HepG2 (cell line): ENCODE data around the gene SLA2. TPM values are rescaled to one million over a fixed set of nuclear protein-coding genes. Genes with fewer than 3 reads are reported as not detected.

Source experiments
- ESRRA ChIP-seq: sonication (generic); formaldehyde crosslinking; IDR thresholded peaks from 2 replicates; pipeline ENCODE4 v1.5.1; 2020; ENCODE audit warnings: mild to moderate bottlenecking, low read depth, missing genetic modification reagents
- IRX3 ChIP-seq: sonication (generic); formaldehyde crosslinking; IDR thresholded peaks from 2 replicates; pipeline ENCODE4 v1.8.1; 2023; ENCODE audit warnings: mild to moderate bottlenecking, low read depth, missing genetic modification reagents, borderline replicate concordance
- NR2C2 ChIP-seq: sonication (generic); formaldehyde crosslinking; IDR thresholded peaks from 2 replicates; pipeline ENCODE4 v1.4.0; 2020; ENCODE audit warnings: missing genetic modification reagents, mild to moderate bottlenecking, moderate library complexity, borderline replicate concordance
- SIX1 ChIP-seq: sonication (generic); formaldehyde crosslinking; IDR thresholded peaks from 2 replicates; pipeline ENCODE4 v1.4.0; 2020; ENCODE audit warnings: missing genetic modification reagents, borderline replicate concordance
- SPEN ChIP-seq: sonication (generic); formaldehyde crosslinking; IDR thresholded peaks from 2 replicates; pipeline ENCODE4 v1.5.1; 2020; ENCODE audit warnings: low read depth, mild to moderate bottlenecking, missing genetic modification reagents
- SRY ChIP-seq: sonication (generic); formaldehyde crosslinking; IDR thresholded peaks from 2 replicates; pipeline ENCODE4 v1.8.0; 2022; ENCODE audit warnings: mild to moderate bottlenecking, missing genetic modification reagents
- ZNF143 ChIP-seq: sonication (generic); formaldehyde crosslinking; IDR thresholded peaks from 2 replicates; pipeline ENCODE4 v1.4.0; 2020; ENCODE audit warnings: missing genetic modification reagents
- ZNF556 ChIP-seq: sonication (generic); formaldehyde crosslinking; IDR thresholded peaks from 2 replicates; pipeline ENCODE4 v1.4.0; 2020; ENCODE audit warnings: mild to moderate bottlenecking, missing genetic modification reagents, borderline replicate concordance
- ZSCAN25 ChIP-seq: sonication (generic); formaldehyde crosslinking; IDR thresholded peaks from 2 replicates; pipeline ENCODE4 v1.8.0; 2022; ENCODE audit warnings: mild to moderate bottlenecking, missing genetic modification reagents
- polyA plus RNA-seq, 8 experiments: library from polyadenylated mRNA; depleted of rRNA in 3 of 8; stranded (reverse) in 7 of 8; unstranded in 1 of 8; fragments of >200 nt; fragmentation: Illumina TruSeq in 4 of 8; extraction: Trizol in 4 of 8; gene quantifications; 2 replicates each; pipeline versions ENCODE4 v1.2.1 to v1.2.3, GENCODE V29; 2011 to 2016; ENCODE audit warnings: low read depth in 4 of 8, missing spikeins in 1 of 8, mixed read lengths in 1 of 8; ENCODE audit not compliant: insufficient read depth in 1 of 8
- total RNA-seq, 5 experiments: library from RNA; depleted of rRNA; stranded (reverse); fragments of >200 nt; fragmentation: Illumina TruSeq; extraction: Trizol; gene quantifications; 2 replicates each; pipeline ENCODE4 v1.2.3, GENCODE V29; 2016; ENCODE audit warnings: low read depth in 1 of 5
- TF ChIP-seq, protein P1 (sequence below): sonication (generic); formaldehyde crosslinking; IDR thresholded peaks from 2 replicates; pipeline ENCODE4 v1.4.0; 2020; ENCODE audit warnings: missing genetic modification reagents, borderline replicate concordance
- TF ChIP-seq, protein P2 (sequence below): sonication (generic); formaldehyde crosslinking; IDR thresholded peaks from 2 replicates; pipeline ENCODE4 v1.4.0; 2020; ENCODE audit warnings: missing genetic modification reagents
- TF ChIP-seq, protein P3 (sequence below): sonication (generic); formaldehyde crosslinking; IDR thresholded peaks from 2 replicates; pipeline ENCODE4 v1.4.0; 2020; ENCODE audit warnings: missing genetic modification reagents
- TF ChIP-seq, protein P4 (sequence below): sonication (generic); formaldehyde crosslinking; IDR thresholded peaks from 2 replicates; pipeline ENCODE4 v1.4.0; 2020; ENCODE audit warnings: mild to moderate bottlenecking, missing genetic modification reagents, borderline replicate concordance

SLA2 gene
- total and polyA plus RNA-seq, 2 of the 13 experiments (the other 11 are each of a cell fraction or from before 2014, with no cell fraction given), result 1.6 to 3.6 TPM

DNA sequence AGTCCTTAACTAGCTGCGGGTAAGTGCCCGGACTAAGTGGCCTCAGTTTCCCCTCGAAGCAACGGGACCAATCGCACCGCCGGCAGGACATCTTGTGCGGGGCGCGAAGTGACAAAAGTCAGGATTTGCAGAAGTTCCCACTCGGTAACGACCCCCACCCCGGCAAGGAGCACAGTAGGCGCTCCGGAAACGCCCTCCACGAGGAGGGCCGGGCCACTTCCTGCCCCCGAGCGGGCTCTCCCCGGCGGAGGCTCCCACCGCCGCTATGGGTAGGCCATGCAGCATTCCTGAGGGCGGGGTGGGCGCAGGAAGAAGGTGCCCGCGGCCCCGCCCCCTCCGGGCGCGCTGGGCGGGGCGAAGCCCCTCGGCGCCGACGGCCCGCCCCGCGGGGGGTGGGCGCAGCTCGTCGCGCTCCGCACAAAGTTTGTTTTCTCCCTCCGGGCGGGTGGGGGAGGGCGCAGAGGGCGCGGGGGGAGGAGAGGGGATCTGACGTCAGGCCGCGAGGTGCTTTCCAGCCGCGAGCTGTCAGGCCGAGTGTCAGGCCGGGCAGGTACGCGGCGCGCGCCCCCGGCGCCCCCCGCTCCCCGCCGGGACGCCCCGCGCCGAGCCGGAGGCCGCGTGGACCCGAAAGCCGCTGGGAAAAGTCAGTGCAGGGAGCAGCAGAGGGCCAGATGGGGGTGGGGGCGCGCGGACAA, 72.7 kb downstream of the SLA2 start, which contains the start of gene TGIF2 (continued):
- TF ChIP-seq, protein P1, sequence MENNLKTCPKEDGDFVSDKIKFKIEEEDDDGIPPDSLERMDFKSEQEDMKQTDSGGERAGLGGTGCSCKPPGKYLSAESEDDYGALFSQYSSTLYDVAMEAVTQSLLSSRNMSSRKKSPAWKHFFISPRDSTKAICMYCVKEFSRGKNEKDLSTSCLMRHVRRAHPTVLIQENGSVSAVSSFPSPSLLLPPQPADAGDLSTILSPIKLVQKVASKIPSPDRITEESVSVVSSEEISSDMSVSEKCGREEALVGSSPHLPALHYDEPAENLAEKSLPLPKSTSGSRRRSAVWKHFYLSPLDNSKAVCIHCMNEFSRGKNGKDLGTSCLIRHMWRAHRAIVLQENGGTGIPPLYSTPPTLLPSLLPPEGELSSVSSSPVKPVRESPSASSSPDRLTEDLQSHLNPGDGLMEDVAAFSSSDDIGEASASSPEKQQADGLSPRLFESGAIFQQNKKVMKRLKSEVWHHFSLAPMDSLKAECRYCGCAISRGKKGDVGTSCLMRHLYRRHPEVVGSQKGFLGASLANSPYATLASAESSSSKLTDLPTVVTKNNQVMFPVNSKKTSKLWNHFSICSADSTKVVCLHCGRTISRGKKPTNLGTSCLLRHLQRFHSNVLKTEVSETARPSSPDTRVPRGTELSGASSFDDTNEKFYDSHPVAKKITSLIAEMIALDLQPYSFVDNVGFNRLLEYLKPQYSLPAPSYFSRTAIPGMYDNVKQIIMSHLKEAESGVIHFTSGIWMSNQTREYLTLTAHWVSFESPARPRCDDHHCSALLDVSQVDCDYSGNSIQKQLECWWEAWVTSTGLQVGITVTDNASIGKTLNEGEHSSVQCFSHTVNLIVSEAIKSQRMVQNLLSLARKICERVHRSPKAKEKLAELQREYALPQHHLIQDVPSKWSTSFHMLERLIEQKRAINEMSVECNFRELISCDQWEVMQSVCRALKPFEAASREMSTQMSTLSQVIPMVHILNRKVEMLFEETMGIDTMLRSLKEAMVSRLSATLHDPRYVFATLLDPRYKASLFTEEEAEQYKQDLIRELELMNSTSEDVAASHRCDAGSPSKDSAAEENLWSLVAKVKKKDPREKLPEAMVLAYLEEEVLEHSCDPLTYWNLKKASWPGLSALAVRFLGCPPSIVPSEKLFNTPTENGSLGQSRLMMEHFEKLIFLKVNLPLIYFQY (CRISPR knock-in tag), result peak; percentile 80; the same call in 1 of the 2 replicates
- TF ChIP-seq ESRRA (CRISPR knock-in tag) (peak; percentile 80), SIX1 (peak; percentile 31; the same call in 1 of the 2 replicates), ZSCAN25 (CRISPR knock-in tag) (peak; percentile 47; the same call in 1 of the 2 replicates), IRX3 (CRISPR knock-in tag) (no peak), ZNF143 (CRISPR knock-in tag) (no peak), SRY (CRISPR knock-in tag) (peak; percentile 91), SPEN (CRISPR knock-in tag) (peak; percentile 97), NR2C2 (CRISPR knock-in tag) (peak; percentile 46; the same call in 1 of the 2 replicates), ZNF556 (CRISPR knock-in tag) (peak; percentile 84)
- TF ChIP-seq, protein P2, sequence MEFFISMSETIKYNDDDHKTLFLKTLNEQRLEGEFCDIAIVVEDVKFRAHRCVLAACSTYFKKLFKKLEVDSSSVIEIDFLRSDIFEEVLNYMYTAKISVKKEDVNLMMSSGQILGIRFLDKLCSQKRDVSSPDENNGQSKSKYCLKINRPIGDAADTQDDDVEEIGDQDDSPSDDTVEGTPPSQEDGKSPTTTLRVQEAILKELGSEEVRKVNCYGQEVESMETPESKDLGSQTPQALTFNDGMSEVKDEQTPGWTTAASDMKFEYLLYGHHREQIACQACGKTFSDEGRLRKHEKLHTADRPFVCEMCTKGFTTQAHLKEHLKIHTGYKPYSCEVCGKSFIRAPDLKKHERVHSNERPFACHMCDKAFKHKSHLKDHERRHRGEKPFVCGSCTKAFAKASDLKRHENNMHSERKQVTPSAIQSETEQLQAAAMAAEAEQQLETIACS (CRISPR knock-in tag), result peak; percentile 71; the same call in 1 of the 2 replicates
- TF ChIP-seq, protein P3, sequence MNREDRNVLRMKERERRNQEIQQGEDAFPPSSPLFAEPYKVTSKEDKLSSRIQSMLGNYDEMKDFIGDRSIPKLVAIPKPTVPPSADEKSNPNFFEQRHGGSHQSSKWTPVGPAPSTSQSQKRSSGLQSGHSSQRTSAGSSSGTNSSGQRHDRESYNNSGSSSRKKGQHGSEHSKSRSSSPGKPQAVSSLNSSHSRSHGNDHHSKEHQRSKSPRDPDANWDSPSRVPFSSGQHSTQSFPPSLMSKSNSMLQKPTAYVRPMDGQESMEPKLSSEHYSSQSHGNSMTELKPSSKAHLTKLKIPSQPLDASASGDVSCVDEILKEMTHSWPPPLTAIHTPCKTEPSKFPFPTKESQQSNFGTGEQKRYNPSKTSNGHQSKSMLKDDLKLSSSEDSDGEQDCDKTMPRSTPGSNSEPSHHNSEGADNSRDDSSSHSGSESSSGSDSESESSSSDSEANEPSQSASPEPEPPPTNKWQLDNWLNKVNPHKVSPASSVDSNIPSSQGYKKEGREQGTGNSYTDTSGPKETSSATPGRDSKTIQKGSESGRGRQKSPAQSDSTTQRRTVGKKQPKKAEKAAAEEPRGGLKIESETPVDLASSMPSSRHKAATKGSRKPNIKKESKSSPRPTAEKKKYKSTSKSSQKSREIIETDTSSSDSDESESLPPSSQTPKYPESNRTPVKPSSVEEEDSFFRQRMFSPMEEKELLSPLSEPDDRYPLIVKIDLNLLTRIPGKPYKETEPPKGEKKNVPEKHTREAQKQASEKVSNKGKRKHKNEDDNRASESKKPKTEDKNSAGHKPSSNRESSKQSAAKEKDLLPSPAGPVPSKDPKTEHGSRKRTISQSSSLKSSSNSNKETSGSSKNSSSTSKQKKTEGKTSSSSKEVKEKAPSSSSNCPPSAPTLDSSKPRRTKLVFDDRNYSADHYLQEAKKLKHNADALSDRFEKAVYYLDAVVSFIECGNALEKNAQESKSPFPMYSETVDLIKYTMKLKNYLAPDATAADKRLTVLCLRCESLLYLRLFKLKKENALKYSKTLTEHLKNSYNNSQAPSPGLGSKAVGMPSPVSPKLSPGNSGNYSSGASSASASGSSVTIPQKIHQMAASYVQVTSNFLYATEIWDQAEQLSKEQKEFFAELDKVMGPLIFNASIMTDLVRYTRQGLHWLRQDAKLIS, result 0 out of 2 replicates have a peak, but pooled peaks have one; percentile 4
- TF ChIP-seq, protein P4, sequence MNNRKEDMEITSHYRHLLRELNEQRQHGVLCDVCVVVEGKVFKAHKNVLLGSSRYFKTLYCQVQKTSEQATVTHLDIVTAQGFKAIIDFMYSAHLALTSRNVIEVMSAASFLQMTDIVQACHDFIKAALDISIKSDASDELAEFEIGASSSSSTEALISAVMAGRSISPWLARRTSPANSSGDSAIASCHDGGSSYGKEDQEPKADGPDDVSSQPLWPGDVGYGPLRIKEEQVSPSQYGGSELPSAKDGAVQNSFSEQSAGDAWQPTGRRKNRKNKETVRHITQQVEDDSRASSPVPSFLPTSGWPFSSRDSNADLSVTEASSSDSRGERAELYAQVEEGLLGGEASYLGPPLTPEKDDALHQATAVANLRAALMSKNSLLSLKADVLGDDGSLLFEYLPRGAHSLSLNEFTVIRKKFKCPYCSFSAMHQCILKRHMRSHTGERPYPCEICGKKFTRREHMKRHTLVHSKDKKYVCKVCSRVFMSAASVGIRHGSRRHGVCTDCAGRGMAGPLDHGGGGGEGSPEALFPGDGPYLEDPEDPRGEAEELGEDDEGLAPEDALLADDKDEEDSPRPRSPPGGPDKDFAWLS (CRISPR knock-in tag), result no peak
